Stimulated activated CD4-positive, alpha-beta T cell treated with anti-CD3 and anti-CD28 coated beads, Interleukin-4, amount 100 ng/mL, for 24 hours (primary cell): ENCODE results near the gene CREB5.

Source experiments
- DNase-seq: peaks from one replicate; pipeline ENCODE4 v3.0.0-alpha.2; 2020

CREB5 gene

DNA sequence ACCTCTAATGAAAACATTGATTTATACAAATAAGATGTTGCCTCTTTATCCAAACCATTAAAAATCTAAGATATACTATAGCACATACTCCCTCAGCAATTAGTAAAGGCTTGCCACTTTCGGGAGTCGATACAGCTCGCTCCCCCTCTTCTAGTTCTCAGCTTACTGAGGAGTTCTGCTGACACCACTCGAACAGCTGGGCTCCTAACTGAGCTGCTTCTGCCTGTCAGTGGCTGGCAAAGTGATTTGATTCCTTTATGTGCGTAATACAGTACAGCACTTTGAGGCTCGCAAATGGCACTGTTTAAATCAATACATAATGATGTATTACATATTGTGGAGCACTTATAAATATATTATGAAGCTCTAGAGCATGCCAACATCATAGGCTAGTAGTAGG, 241.8 kb downstream of the CREB5 start:
- no peak for DNase-seq

DNA sequence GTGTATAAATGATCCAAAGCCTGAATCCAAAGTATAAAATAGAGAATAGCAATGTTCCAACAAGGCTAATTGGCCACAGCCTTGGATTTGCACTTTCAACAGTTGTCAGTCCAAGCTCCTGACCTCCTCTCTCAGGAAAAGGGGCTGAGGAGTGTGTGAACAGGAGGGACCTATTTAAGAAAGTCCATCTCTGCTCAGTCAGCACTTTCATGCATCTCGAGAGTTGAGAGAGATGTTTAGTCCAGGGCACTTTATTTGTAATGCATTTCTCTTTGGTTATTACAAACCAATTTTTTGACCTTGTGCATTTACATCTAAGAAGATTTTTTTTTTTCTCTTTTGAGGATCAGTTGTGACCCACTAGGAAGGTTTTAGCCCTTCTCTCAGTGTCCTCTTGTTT, 244.2 kb downstream of the CREB5 start:
- no peak for DNase-seq

DNA sequence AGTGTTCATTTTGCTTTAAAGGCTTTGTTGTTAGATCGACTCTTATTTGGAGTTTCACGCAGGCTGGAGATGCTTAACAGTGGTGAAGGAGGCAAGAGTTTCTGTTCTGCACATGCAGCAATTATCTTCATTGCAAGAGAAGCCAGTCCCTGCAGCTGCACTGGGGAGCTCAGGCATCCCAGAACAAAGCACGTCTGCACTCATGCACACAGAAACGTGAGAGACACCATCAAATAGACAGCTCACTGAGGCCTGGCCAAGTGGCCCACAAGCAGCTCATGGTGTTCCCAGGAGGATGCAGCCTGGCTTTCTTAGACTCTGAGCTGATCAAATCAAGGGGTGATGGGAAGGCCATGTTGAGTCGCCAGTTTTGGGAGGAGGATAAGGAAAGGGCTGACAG, 246.1 kb downstream of the CREB5 start:
- DNase-seq = no peak

DNA sequence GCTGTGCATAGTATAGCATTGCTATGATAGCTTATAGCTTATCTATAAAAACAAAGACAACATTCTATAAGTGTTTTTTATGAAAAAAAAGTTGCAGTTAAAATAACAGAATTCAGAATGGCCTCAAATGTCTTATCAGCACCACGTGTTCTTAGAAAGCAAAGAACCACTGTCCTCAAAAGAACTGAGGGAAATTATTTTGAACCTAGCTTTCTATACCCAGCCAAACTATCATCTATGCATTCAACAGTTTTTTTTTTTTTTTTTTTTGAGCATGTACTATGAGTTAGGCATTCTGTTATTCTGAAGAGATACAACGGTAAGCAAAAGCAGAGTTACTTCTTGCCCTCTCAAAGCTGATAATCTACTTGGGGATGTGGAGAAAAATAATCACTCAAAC, 247.8 kb downstream of the CREB5 start:
- no peak for DNase-seq

DNA sequence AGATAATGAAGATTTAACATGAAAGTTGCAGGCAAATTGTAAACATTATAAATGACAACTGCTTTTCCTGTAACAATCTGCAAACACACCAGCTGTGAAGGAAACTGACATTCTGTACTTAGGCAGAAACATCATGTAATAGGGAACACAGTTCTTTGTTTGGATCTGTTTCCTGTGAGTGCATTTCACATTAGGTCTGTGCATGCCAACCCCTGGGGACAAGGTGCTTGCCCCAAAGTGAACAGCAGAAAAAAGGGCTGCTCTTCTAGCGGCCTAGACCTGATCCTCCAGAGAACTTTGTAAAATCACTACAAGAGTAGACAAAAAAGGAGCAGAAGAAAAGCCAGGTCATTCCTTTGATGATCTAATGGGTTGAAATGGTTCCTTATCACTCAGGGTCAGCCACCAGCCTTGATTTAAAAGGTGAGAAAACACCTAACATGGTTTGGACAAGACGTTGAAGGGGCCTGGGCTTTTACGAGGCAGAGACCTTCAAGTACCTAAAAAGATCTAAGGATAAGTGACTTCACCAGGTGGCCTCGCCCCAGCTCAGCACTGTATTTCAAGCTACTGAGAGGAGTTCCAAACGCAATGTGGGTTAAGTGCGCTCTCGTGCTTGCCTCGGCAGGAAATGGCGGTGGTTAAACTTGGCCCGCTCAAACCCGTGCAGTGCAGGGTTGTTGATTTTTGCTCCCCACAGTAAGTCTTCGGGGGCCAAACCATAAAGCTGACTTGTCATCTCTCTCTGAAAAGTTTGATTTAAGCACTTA, 249.7 kb downstream of the CREB5 start:
- DNase-seq = no peak

DNA sequence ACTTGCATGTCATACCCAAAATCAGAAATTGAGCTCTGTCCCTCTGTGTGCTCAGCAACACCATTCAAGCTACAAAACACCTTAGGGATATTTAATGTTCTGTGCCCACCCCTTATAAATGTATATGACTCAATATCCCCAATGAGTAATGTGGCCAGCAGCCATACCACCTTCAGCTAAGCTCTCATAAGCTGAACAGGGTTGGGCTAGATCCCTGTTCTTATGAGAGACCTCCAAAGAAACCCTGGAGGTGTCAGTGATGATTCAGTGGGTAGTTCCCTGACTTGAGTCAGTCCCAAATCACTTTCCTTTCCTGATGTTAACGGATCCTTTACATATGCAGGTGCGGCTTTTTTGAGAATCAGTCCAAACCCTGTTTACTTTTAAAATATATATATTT, 253.8 kb downstream of the CREB5 start:
- DNase-seq = no peak

DNA sequence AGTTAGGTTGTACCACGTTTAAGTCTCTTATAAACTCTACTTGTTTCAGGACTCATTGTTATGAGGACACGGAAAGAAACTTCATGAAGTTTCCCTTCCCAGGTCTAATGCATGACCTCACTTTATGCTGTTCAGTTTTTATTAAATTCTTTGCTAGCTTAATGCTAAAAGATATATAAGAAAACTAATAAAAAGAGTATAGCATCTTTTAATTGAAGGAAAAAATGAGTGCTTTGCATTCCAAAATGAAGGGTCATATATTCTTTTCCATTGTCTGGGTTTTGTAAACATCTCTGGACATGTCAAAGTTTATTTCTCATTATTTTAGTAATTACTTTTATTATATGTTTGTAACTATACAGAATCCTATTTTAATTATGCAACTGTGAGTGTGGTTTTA, 255.8 kb downstream of the CREB5 start:
- no peak for DNase-seq

DNA sequence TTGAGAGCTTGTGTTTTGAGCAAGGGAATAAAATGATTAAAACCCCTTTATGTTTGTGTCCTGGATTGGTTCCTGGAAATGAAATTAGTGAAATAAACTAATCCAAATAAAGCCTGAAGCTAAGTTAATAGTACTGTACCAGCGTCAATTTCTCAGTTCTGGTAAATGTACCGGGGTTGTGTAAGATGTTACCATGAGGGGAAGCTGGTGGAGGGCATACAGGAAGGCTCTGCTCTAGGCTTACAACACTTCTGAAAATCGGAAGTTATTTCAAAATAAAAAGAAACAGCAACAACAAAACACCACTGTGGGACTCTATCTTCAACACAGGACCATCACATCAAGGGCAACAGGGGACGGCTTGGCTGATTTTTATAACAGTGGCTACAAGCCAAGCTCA, 257.0 kb downstream of the CREB5 start:
- DNase-seq = no peak

DNA sequence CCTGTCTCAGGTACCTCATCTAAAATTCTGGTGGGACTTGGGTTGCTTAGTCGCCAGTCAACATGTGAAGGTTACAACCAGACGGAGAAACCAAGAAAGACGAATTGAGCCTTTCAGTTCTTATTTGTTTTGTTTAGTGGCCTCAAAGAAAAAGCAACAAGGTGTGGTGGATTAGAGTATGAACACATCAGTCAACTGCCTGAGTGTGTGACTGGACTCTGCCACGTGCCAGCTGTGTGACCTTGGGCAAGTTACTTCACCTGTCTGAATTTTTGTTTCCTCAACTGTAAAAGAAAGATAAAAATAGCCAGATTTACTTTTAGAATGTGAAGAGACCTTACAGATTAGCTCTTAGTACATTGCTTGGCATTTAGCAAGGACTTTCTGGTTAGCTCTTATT, 259.2 kb downstream of the CREB5 start:
- DNase-seq = no peak

DNA sequence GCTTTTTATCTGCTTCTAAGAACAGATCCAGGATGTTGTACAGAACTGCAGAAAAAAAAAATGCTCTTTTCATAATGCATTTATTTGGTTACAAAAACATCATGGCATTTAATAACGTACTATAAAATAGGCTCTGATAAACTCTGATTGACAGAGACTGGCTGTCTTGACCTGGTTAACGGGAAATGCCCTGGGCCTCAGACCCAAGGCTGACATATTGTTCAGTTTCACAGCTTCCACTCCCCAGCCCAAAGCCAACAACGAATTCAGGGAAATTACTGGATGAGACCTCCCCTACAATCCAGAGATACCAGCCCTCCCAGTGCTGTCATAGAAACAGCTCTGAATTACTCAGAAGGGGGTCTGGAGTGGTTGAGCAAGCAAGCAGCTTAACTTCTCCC, 260.1 kb downstream of the CREB5 start:
- no peak for DNase-seq

DNA sequence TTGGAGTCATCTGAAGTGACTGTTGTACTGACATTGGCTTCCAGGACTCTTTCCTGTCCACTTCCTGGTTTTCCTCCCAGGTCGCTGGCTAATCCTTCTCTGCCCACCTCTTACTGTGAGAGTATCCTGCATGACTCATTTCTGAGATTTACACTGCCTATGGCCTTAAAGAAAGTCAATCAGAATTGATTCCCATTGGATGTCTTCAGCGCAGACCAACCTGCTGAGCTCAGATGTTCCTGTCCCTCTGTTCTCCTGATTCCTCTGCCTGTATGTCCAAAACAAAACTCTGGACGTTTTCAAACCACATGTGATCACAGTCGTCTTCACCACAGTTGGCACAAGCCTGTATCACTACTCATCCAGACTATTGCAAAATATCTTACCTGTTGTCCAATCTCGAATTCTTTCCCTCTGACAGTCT, 262.1 kb downstream of the CREB5 start:
- DNase-seq = no peak

DNA sequence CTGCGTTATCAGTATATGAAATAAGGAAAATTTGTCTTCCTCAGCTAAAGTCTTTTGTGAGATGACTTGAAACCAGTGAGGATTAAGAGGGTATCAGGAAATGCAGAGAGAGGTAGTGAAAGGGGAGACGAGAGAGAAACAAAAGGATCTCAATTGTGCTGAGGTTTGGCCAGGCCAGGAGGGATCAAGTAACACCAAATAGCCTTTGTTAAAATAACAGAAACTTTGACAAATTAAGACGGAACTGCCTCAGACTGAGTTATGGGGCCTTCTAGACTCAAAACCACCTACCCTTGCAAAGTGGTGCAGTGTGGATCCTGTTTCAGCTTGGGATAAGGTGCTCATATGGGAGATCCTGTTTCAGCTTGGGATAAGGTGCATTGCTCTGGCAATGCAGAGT, 263.1 kb downstream of the CREB5 start:
- no peak for DNase-seq

DNA sequence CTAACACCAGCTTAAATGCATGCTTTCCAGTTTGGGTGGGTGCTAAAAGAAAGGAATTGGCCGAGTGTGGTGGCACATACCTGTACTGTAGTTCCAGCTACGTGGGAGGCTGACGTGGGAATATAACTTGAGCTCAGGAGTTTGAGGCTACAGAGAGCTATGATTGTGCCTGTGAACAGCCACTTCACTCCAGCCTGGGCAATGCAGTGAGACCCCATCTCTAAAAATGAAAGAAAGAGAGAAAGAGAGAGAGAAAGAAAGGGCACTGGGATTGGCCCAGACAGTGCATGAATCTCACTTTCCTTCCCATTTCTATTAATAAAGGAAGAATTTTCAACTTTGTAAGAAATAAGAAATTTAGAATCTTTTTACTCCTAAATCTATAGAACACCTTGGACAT, 265.4 kb downstream of the CREB5 start:
- no peak for DNase-seq

DNA sequence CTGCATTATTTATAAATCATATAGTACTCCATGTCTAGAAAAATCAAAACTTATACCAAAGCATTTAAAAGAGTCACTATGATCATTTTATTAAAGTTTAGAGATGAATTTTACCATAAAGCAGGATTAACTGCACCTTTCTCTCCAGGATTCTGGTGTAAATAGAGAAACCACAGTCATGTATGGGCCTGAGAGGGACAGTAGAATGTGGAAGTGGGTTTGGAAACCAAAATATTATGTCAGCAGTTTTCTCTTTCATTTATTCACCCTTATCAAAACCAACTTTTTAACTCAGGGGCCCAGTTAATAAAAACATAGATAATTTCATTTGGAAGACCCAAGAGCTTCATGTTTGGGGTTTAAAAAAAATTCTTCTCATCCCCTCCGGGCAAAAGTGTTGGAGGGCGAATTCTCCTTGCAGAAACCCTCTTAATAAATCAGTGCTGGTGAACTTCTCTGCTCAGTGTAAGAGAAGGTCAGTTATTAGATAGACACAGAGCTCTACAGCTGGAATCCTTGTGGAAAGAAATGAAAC, 266.2 kb downstream of the CREB5 start:
- no peak for DNase-seq

DNA sequence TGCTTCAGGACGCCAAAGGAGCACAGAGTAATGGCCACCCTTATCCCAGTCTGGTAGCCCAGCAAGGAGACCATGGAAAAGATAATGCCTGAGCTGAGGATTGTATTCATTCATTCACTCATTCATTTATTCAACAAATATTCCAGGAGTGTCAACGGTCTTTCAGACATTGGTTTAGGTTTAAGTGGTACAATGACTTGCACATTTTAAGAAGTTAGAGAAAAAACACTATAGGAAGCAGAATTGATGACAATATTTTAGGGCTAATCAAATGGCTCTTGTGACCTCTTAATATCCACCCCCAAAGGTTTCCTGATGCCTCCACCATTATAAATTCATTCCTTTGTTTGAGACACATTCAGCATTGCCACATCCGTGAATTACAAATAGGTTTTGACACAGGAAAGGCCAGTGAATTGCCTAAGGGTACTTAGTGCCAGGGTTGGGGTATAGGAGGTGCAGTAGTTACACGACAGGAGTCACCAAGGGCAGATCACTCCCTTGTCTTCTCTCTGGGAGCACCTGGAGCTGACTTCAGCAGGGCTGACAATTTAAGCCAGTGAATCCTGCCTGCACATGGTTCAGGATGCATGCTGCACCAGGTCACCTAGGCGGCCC, 269.5 kb downstream of the CREB5 start:
- DNase-seq = no peak

DNA sequence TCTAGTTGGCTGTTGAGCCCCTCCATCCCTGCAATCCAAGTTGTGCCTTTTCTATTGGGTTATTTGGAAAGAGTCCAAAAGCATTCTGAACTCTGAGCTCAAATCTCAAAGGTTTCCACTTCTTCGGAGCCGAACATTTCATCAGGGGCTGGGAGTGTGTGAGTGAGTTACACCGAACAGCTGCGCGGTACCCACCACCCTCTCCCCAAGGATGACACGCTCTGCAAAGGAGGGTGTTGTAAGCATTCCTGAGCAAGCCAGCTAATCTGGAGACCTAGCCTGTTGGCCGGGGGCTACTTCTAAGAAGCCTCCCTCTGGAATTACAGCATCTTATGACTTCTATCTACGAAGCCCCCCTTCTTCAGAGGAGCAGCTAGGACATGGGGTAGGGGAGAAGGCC, 270.5 kb downstream of the CREB5 start:
- DNase-seq = no peak

DNA sequence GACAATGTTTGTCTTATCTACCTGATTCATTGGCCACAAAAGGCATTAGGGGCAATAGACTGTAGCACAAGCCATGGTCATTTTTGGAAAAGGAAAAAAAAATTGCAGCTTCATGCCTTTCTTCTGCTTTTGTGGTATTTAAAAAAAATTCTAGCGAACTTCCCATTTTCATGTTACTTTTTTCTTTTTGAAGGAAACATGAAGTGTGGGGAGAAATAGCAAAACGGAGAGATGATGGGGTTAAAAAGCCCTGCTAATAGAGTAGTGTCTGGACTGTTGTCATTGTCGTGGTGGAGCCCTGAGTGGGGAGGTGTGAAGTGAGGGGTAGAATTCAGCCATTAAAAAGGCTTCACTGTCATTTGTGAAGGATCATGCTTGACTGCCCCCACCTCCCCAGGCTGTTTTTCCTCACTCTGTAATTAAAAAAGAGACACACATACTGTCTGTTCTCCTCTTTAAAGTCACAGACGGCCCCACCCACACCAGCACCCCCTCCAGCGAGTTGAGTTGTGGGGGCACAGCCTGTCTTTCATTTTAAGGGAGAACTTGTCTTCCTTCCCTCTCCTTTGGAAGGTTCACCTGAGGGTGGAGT, 272.4 kb downstream of the CREB5 start:
- no peak for DNase-seq

DNA sequence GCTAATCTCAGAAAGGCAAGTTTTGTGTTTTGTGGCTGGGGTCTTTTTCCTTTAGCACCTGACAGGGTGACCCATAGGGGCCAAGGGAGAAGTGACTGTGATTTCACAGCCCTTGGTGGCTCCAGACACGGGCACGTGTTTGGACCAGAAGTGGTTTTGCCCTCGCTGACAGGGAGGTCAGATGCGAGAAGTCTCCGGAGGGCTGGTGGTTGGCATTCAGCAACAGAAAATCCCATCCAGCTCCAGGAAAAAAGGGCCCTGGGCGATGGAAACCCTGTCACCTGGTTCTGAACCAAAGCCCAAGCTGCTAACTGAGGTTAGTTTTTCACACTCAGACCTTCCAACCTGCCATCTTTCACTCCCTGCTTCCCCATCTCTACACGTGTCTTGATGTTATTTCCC, 272.9 kb downstream of the CREB5 start:
- DNase-seq = no peak

DNA sequence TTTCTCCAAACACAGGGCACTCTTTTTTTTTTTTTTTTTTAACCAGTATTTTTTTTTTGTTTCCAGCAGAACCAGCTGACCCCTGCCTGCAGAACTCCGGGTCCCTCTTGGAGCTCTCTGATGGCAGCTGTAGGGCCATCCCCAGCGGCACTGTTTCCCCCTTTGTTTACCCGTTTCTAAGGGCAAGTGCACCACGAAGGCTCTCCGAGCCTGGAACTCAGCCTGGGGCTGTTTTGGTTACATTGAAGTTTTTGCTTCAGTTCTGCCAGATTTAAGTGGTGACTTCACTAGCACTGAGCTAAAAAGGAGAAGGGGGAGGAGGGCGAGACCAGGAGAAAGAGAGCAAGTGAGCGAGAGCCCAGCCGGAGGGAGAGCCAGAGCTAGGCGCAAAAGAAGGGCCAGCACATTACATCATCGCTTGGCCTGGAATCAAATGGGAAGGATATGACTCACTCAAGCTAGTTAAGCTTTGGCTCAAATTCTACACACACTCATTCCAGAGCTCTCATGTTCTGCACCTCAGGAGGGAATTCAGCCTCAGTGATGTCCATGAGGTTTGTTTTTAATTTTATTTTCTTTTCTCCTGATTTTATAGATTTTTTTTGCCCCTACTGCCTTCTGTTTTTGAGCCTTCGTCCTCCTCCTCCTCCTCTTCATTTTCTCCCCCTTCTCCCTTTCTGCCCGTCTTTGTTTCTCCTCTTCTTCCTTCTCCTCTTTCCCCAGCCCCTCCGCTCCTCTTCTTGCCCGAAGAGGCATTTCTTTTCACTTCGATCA, 273.5 kb downstream of the CREB5 start:
- DNase-seq = no peak

DNA sequence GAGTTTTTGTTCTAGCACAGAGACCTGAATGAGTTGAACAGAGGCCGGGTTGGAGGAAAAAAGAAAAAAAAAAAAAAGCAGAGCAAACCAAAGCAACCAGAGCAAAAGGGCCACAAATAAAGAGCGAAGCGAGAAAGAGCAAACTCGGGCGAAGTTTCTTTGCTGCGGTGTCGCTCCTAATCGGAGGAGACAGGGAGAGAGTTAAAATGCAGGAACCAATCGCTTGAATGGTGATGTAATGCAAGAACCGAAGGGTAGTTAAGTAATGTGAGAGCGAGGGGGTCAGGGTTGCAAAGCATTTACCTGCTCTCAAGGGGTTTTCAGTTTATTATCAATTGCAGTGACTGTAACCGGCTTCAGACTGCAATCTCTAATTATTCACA, 274.1 kb downstream of the CREB5 start:
- no peak for DNase-seq

DNA sequence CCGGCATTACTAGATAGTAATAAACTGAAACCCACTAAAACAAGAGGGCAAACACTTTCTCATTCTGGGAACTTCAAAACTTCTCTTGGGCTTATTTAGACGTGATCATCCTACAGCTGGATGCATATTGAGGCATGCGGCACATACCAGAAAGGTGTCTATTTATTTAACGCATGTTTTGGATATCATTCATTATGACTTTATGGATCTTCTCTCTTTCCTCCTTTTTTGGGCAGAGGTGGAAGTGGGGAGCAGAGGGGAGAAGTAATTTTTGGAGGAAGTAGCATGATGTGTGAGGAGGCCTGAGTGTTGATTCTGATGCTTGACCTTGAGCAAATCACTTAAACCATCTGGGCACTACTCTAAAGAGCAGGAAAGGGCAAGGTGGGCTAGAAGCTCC, 275.2 kb downstream of the CREB5 start:
- no peak for DNase-seq

DNA sequence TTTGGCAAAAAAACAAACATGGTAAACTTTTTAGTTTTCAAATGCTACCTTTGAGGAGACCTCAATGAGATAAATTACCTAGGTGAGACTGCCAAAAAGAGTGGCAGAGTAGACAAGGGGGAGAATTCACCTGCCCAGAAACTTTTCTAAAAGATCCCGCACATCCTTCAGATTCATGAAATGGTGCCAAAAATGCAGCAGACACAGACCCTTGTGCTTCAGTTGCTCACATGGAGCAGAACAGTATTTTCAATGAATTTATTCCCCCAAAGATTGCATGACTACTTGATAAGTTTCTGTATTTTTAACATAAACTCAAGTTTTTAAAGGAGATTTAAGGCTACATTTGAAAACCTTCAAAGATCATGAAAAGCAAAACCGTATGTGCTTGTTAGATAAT, 275.9 kb downstream of the CREB5 start:
- DNase-seq = no peak

DNA sequence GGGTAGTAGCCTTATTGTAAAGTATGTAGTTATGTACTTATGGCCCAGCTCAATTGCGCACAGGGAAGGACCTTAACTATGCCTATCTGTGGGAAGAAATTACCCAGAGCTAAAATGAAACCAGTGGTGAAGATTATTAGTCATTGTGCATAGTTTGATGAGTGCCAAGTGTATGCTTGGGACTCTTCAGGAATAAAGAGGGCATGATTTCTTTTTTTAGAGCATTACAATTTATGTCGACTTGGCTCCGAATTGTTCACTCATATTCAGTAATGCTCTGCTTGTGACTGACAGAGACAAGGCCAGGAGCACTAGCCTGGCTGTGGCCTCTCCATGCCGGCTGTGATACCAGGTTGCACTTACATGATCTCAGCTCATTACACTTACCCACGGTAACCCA, 276.3 kb downstream of the CREB5 start:
- DNase-seq = no peak
